HG03280 (cell line): Measurements from ENCODE around the gene NHLRC4.
A peak's percentile ranks its signal among the peaks of the same experiment; 100 is the strongest.

Experiments
- ATAC-seq: cut with Tn5 transposase; IDR thresholded peaks from one replicate; pipeline ENCODE4 v1.9.1; 2021; ENCODE audit warnings: mild to moderate bottlenecking, moderate library complexity; ENCODE audit not compliant: unreplicated experiment

Gene NHLRC4, protein sequence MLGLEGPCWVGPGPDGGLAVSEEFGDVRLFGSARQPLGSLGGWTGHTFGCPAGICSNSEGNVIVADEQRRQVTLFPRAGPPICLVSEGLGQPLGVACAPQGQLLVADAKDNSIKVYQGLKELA

DNA sequence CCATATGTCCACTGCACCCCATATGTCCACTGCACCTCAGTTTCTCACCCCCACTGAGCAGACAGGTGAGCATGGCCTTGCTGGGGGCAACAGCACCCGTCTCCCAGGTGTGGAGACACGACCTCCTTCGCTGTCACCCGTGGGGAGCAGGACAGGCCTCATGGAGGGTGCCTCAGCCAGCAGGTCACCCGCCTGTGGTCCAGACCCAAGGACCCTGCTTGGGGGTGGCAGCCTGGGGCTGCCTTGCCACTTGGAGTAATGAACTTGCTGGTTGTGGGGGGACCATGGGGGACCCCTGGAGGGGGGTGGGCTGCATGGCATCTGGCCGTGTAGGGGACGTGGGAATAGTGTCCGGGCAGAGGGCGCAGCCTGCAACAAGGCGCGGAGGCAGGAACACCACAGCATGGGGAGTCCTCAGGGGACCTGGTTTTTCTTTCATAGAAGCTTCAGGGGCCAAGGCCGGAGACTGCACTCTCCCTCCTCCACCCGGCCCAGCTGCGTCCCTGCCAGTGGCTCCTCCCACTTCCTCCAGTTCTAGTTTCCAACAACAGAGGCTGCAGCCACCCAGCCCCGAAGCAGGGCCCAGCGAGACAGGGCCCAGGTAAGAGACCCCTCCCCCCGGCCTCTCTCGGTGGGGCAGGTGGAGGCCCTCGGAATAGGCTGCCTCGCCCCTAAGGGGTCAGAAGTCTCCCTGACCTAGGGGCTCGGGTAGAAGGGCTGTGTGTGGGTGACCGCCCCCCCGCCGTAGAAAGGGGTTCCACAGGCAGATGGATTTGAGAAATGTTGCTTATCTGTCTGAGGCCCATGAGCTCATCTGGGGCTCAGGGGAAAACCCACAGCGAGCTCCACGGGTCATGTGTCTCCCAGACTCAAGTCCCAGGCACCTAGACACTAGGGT lies at the start of gene NHLRC4:
Gene NHLRC4, plus strand, starts transcription at position 531 of the 898 bp plus-strand sequence. CDS start 1,043 bp downstream, outside the sequence.
- peak; percentile 58 for ATAC-seq

DNA sequence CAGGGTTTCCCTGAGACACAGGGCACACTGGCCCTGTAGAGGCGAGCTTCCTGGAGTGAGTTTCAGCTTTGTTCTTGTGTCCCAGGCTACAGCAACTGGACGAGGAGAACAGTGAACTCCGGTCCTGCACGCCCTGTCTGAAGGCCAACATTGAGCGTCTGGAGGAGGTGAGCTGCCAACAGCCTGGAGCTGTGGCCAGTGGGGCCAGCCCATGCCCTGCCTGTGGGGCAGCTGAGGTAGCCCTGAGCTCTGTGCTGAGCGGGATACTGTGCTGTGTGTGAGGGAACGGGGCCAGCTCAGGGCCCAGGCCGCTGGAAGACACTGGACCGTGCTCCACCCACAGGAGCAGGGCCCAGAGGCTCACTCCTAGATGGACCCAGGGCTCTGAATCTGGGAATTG lies 47.9 kb upstream of the NHLRC4 start:
- no peak for ATAC-seq

DNA sequence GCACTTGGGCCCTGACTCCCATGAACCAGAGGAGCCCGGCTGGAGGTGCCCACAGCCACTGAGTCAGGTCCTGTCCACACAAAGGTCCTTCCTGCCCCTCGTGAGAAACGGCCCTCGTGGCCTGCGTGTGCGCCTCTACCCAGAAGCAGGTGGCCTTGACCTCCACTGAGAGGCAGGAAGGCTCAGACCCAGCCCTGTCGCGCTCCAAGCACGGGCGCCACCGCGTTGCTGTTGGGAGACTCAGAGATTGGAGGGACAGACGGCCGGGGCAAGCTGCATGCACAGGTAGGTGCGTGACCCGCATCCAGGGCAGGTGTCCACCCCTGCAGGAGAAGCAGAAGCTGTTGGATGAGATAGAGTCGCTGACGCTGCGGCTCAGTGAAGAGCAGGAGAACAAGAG lies 47.4 kb upstream of the NHLRC4 start:
- no peak for ATAC-seq

DNA sequence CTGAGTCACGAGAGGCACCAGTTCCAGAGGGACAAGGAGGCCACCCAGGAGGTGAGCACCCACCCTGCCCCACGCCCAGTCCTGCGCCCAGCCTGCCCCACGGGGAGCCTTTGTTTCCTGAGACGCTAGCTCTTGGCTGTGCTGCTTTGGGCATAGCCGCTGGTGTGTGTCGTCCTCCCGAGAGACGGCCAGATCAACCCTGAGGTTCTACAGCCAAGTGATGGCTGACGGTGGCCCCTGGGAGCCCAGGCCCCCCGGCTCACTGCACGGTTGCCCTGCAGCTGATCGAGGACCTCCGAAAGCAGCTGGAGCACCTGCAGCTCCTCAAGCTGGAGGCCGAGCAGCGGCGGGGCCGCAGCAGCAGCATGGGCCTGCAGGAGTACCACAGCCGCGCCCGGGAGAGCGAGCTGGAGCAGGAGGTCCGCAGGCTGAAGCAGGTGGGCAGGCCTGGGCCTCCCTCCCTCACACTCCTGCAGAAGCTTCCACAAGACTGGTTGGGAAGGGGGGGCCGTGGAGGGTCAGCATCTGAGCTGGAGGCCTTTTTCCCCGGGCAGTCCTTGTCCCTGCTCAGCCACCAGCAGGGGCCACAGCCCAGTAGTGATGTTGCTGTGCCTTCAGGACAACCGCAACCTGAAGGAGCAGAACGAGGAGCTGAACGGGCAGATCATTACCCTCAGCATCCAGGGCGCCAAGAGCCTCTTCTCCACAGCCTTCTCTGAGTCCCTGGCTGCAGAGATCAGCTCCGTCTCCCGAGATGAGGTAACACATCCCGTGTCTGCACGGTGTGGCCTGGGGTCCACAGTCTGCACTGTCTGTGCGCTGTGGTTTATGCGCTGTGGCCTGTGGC lies 46.7 kb upstream of the NHLRC4 start:
- ATAC-seq: no peak

DNA sequence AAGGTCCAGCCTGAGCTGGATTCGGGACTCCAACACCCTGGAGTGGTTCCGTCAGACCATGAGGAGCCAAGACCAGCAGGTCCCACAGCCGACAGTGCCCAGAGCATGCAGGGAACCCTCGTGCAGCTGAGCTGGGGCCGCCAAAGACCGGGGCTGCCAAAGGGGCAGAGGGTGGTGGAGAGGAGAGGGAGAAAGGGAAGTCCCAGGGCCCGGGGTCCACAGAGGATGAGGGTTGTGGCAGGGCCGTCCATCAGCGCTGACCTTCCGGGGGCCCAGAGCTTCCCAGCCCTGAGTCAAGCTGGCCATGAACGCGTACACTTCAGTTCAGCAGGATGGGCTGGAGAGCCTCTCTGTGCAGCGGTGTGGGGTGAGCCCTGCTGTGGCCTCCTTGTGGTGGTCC lies 46.0 kb upstream of the NHLRC4 start:
- ATAC-seq: no peak

DNA sequence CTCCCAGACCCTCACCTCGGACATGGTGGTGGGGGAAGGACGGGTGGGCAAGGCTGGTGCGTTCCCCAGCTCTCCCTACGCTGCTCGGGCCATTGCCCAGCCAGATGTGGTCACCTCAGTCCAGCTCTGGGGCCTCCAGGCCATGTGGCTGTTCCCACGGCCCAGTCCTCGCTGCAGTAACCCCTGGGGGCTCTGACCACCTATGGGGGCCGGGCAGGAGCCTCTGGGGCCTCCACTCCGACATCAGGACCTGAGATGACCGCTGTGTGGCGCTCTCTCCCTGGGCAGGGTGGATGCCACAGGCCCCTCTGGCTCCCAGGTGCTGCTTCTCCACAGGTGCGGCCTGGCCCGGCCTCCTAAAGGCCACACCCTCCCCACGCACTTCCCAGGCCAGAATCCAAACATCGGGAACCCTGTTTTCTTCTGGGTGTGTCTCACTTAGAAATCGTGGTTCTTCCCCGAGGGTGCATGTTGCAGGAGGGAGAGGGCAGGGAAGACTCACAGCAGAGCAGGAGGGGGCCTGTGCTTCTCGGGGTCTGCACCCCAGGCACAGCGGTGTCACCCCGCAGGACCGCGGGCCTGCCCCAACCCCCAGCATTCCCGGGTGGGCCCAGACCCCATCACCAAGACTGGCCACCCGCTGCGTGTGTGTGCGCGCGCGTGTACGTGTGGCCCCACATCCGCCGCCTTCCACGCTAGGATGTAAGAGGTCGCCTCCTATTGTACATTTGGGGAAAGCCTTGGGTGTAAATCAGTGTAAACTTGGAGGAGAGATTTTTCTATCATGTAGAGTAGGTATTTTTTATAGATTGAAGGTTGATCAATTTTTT lies 45.2 kb upstream of the NHLRC4 start:
- ATAC-seq: no peak

DNA sequence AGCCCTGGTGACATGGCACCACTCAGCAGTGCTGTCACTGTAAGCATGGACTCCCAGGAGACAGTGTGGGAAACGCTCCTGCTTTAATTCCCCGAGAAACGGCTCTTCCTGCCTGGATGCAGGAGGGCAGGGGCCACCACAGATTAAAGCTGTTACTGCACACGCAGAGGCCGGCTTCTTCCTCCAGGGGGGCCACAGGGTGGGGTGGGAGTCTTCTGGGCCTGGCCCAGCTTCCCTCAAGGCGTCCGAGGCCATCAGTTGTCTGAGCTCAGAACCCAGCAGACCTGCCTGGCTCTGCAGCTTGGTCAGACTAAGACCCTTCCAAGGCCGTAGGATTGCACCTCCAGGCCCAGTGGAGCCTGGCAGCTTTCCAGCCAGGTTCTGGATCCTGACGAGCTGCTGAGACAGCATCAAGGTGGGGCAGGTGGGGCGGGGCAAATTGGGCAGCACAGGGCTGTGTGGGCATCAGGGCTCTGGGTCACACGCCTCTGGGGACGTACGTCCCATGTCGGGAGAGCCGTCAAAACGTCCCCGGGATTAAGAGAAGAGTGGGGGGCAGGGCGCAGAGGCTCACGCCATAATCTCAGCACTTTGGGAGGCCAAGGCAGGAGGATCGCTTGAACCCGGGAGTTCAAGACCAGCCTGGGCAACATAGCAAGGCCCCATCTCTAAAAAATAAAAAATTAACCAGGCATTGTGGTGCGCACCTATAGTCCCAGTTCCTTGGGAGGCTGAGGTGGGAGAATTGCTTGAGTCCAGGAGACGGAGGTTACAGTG lies 44.3 kb upstream of the NHLRC4 start:
- ATAC-seq: no peak

DNA sequence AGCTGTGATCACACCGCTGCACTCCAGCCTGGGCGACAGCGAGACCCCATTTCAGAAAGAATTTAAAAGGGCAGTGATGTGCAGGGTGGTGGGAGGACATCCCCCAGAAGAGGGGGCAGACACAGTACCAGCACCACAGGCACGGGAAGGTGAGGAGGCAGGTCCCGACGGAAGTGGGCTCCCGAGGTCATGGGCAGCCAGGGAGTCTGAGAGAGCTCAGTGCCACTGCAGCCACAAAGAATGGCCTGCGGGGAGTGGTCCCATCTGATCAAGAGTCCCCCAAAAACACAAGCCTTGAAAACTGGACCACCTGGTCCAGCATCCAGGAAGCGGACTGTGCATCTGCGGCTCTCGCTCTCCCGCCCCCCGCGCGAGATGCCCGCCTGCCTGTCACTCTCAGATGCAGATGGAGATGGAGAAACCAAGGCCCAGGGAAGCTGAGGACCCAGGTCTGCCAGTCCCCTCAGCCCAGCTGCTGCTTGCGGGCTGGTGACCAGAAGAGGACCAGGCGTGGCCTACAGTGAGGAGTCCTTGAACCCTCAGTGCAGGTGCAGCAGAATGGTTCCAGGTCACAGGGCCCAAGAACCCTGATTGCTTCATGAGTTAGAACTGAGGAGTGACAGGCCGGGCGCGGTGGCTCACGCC lies 43.6 kb upstream of the NHLRC4 start:
- no peak for ATAC-seq

DNA sequence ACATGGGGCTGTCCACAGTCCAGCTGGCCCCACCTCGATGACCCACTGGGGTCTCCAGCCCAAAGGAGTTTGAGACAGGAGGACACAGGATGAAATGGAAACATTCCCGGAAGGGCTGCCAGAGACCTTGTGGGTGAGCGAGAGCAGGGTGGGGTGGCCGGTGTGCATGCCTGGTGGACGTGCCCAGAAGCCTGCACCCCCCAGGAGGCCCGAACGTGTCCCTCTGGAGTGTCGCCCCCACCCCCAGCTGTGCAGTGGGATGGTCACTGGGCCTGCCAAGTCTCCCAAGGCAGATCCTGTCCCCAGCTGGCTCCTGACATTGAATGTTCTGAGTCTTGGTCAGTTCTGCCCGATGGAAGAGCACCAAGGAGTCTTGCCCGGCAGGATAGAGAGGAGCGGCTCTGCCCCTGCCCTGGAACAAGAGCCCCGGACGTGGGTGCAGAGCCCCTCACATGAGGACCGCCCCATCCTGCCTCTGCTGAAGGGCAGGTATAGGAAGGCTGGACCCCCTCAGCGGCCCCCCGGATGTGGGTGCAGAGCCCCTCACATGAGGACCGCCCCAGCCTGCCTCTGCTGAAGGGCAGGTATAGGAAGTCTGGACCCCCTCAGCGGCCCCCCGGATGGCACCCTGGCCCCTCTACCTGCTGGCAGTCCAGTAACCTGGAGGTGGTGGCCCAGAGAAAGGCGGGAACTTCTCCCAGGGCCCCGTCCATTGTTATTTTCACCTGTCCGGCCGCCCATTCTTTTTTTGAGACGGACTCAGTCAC lies 42.3 kb upstream of the NHLRC4 start:
- ATAC-seq: no peak

DNA sequence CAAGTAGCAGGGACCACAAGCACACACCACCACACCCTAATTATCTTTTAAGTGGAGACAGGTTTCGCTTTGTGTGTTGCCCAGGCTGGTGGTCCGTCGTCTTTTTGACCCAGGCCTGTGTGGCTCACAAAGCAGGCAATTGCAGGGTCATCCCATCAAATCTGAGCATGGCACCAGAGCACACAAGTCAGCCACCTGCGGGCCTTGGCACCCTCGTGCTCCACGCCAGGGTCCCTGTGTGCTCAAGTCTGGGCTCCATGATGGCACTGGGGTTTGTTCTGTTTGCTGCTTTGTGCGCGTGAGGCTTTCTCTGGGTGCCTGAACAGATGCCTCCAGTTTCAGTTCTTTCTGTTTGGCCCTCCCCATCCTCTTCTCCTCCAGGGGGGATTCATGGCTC lies 41.7 kb upstream of the NHLRC4 start:
- no peak for ATAC-seq

DNA sequence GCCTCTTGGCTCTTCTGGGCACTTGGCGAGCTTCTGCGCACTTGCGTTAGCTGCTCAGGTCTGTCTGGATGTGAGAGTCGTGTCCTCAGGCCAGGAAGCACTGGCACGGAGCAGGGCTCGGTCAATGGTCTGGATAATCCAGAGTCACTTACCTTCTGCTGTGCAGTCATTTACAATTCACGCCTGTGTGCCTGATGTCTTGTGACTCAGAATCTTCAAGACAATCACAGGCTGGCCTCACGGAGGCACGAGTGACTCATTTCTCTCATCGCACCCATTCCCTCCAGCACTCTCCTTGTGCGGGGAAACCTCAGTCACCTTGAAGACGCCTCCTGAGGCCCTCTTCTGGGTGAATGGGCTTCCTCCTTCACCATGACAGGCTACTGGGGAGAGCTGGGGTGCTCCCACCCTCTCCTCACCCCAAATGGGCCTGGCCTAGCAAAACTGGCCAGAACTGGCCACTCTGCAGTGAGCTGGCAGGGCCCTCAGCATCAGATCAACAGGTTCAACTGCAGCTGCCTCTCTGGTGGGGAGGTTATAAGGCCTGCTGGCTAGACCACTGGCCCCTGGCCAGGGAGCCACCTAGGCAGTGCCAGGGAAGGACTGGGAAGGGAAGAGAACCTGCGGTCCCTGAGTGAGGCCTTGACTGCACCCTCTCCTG lies 41.2 kb upstream of the NHLRC4 start:
- ATAC-seq: no peak

DNA sequence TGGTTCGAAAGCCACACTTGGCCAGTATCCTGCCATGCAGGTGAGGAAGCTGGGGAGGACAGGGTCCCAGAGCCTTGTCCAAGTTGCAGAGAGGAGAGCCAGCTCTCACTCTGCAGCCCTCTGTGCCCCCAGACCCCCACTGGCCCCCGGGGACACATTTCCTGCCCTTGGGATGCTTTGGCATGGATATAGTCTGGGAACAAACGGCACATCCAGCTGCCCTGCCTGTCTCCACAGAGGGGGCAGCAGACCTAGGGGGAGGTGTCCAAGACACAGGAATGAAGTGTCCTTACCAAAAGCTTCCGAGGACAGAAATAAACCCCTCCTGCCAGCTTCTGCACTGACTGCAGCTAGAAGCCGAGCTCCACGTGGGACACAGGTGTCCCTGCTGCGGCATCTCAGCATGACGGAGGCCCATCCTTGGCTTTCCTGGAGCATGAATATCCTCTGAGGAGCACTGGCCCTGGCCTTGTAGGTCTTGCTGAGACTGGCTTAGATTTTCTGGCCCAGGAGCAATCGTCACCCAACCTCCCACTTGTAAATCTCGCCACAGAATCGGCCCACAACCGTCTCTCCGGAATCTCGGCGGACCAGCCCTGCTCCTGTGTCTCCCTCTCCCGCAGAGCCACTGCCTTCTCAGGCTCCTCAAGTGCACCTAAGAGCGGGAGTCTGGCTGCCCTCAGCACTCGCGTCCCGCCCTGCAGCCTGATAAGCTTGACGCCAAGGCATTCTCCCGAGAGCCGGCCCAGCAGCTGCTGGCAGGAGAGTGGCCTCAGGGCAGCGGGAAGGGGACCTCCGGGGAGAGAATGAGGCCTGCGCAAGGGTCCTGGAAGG lies 40.4 kb upstream of the NHLRC4 start:
- peak; percentile 2 for ATAC-seq

DNA sequence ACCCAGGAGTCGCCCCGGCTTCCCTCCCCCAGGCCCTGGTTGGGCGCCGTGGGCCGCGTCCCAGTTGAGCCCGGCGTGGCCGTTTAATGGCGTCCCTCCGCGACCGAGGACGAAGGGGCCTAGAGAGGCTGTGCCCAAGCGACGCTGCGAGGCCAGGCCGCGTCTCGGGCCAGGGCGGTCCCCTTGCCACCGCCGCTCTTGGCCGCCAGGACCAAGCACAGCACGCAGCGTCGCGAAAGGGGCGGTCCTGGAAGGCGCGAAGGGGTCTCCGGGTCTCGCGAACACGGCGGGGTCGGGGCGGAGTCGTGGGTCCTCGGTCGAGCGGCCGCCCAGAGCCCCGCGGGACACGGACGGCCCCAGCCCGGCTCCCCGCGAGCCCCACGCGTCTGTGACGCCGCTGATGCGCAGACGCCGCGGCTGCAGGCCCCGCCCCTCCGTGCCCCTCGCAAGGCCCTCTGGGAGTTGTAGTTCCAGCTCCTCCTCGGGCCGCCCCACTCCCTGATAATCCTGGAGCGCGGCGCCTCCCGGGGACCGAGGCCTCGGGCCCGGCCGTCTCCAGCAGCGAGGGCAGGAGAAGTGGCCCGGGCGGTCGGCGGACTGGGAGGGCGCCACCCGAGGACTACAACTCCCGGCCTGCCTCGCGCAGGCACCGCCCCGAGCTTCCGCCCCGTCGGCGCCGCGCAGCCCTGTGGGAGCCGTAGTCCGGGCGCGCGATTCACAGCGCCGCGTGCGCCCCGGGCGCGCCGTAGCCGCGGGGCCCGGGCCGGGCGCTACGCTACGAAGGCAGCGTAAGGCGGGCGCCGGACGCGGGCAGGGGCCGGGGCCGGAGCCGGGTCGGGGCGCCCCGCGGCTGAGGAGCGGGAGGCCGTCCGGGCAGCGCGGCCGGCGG lies 39.5 kb upstream of the NHLRC4 start, which contains the start of gene CAPN15:
Gene CAPN15, plus strand, starts transcription at position 698 of the 889 bp plus-strand sequence. CDS start 19,127 bp downstream, outside the sequence.
- peak; percentile 74 for ATAC-seq

DNA sequence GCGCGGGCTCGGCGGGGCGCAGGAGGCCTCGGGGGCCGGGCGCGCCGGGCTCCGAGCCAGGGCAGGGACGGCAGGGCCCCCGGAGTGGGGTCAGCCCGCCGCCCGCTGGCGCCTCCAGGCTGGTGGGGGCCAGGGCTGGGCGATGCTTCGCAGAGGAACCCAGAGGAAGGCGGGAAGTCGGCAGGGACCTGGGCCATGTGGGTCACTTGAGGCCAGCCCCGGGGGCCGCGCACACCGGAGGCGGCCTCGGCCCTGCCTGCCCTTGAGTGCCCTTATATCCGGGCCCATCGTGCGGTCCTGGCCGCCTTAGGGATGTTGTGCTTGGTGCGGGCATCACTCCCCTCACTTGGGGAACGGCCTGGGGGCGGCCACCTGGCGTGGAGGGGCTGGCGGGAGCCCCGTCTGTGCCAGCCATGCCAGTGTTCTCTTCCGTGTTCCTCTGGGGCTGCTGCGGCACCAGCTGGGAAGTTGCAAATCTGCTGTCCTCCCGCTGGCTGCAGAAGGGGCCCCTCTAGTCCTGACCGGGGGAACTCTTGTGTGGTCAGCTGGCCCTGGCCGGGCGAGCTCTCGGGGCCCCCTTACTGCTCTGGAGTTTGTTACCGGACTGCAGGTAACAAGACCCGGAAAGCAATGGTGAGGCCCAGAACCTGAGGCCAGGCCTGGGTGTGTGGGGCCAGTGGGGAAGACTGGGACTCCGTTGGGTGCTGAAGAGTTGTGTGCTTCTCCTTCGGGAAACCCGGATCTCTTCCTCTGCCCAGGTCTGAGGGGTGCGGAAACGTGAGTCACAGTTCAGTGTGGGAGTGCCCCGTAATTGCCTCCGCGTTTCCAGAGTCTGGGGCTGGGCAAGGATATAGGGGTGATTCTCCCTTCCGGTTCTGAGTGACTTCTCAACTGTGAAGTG lies 38.4 kb upstream of the NHLRC4 start:
- ATAC-seq: no peak

DNA sequence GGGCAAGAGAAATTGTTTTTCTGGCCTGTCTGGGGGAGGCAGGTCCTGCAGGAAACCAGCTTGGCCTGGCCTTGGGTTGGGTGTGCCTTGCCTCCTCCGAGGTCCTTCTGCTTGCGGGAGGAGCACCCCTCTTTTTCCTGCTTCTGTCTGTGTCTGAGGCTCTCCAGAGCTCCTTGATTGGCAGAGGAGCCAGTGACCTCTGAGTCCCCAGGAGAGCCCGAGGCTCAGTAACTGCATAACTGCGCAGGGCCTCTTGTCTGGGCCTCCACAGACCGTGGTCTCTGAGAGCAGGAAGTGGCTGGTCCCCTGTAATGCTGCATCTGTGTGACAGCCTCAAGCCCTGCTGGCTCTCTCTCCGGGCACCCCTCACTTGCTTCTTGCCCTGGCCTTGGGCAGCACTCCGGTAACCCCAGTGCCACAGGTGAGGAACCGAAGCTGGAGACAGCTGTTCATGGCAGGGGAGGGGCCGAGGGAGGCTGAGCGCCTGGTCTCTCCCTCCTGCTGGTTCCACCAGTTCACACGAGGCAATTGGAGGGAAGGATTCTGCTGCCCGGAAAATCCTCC lies 37.7 kb upstream of the NHLRC4 start:
- ATAC-seq: no peak
